WTC11 (cell line): ENCODE data around the gene ZNF354C. TPM values are rescaled to one million over a fixed set of nuclear protein-coding genes. Genes with fewer than 3 reads are reported as not detected.

Experiments used
- ATAC-seq: fragments of 200-7000 bp; cut with Tn5 transposase; 2 replicates; pipeline ENCODE4 v1.10.0; 2021; ENCODE audit warnings: mild to moderate bottlenecking, moderate library complexity
- CTCF ChIA-PET: fragments of 300-600 bp; sonication (Branson Sonifier 250); formaldehyde crosslinking; loops from one replicate; lab custom pipeline; 2021; ENCODE audit warnings: antibody characterized with exemption; lab: Charles Lee
- POLR2A ChIA-PET: fragments of 350-600 bp; sonication (Branson Sonifier 250); formaldehyde crosslinking; loops from one replicate; lab custom pipeline; 2021; ENCODE audit warnings: antibody characterized with exemption; lab: Charles Lee
- DNase-seq: peaks from one replicate; pipeline ENCODE4 v3.0.0; 2021; ENCODE audit warnings: low spot score
- H3K27ac Mint-ChIP-seq: 2 replicates; pipeline ENCODE4 v1.8.0; 2021; ENCODE audit warnings: mixed read lengths
- H3K27me3 Mint-ChIP-seq: 2 replicates; pipeline ENCODE4 v1.8.0; 2021; ENCODE audit warnings: low read depth, mild to moderate bottlenecking, moderate library complexity, mixed read lengths
- H3K36me3 Mint-ChIP-seq: 2 replicates; pipeline ENCODE4 v1.8.0; 2021; ENCODE audit warnings: mixed read lengths
- H3K4me1 Mint-ChIP-seq: 2 replicates; pipeline ENCODE4 v1.8.0; 2022; ENCODE audit warnings: mixed read lengths
- H3K4me3 Mint-ChIP-seq: 2 replicates; pipeline ENCODE4 v1.8.0; 2021; ENCODE audit warnings: mild to moderate bottlenecking, moderate library complexity, mixed read lengths
- H3K9me3 Mint-ChIP-seq: 2 replicates; pipeline ENCODE4 v1.8.0; 2021; ENCODE audit warnings: mixed read lengths
- AR ChIP-seq: fragments of 250-450 bp; sonication (Bioruptor Pico); IDR thresholded peaks from 2 replicates; pipeline ENCODE4 v1.9.0; 2021; ENCODE audit warnings: mild to moderate bottlenecking
- ARID4B ChIP-seq: sonication (generic); formaldehyde crosslinking; IDR thresholded peaks from 2 replicates; pipeline ENCODE4 v1.8.0; 2023; ENCODE audit warnings: missing genetic modification reagents, mild to moderate bottlenecking, borderline replicate concordance
- FOXK1 ChIP-seq: sonication (generic); formaldehyde crosslinking; IDR thresholded peaks from 2 replicates; pipeline ENCODE4 v1.8.0; 2022; ENCODE audit warnings: mild to moderate bottlenecking, moderate library complexity, missing genetic modification reagents
- GTF2I ChIP-seq: fragments of 250-450 bp; sonication (Bioruptor Pico); conservative IDR thresholded peaks from 2 replicates; pipeline ENCODE4 v1.4.0; 2021; ENCODE audit warnings: mild to moderate bottlenecking
- HMGA2 ChIP-seq: fragments of 250-450 bp; sonication (Bioruptor Pico); IDR thresholded peaks from 2 replicates; pipeline ENCODE4 v1.4.0; 2021; ENCODE audit warnings: mild to moderate bottlenecking, moderate library complexity
- JUN ChIP-seq: sonication (generic); formaldehyde crosslinking; IDR thresholded peaks from 2 replicates; pipeline ENCODE4 v1.8.0; 2023; ENCODE audit warnings: mild to moderate bottlenecking, missing genetic modification reagents
- MAX ChIP-seq: sonication (generic); formaldehyde crosslinking; IDR thresholded peaks from 2 replicates; pipeline ENCODE4 v1.8.0; 2022; ENCODE audit warnings: mild to moderate bottlenecking, missing genetic modification reagents
- MYBL2 ChIP-seq: sonication (generic); formaldehyde crosslinking; IDR thresholded peaks from 2 replicates; pipeline ENCODE4 v1.8.1; 2023; ENCODE audit warnings: mild to moderate bottlenecking, moderate library complexity, missing genetic modification reagents
- NFE2L1 ChIP-seq: sonication (generic); formaldehyde crosslinking; IDR thresholded peaks from 2 replicates; pipeline ENCODE4 v1.8.1; 2023; ENCODE audit warnings: missing genetic modification reagents
- NR1H2 ChIP-seq: sonication (generic); formaldehyde crosslinking; IDR thresholded peaks from 2 replicates; pipeline ENCODE4 v1.9.0; 2021; ENCODE audit warnings: mild to moderate bottlenecking, moderate library complexity, missing genetic modification reagents
- NR3C1 ChIP-seq: sonication (generic); formaldehyde crosslinking; conservative IDR thresholded peaks from 2 replicates; pipeline ENCODE4 v1.8.1; 2023; ENCODE audit warnings: low read depth, mild to moderate bottlenecking, missing genetic modification reagents
- PRDM15 ChIP-seq: sonication (generic); formaldehyde crosslinking; IDR thresholded peaks from 2 replicates; pipeline ENCODE4 v1.8.0; 2022; ENCODE audit warnings: missing genetic modification reagents
- PRRX2 ChIP-seq: fragments of 250-450 bp; sonication (Bioruptor Pico); IDR thresholded peaks from 2 replicates; pipeline ENCODE4 v1.8.0; 2021; ENCODE audit warnings: mild to moderate bottlenecking
- SMAD3 ChIP-seq: sonication (generic); formaldehyde crosslinking; IDR thresholded peaks from 2 replicates; pipeline ENCODE4 v1.8.0; 2022; ENCODE audit warnings: missing genetic modification reagents, mild to moderate bottlenecking, borderline replicate concordance
- SOX15 ChIP-seq: fragments of 250-450 bp; sonication (Bioruptor Pico); IDR thresholded peaks from 2 replicates; pipeline ENCODE4 v1.9.0; 2021; ENCODE audit warnings: mild to moderate bottlenecking
- SP1 ChIP-seq: sonication (generic); formaldehyde crosslinking; conservative IDR thresholded peaks from 2 replicates; pipeline ENCODE4 v1.8.1; 2022; ENCODE audit warnings: missing genetic modification reagents
- USF1 ChIP-seq: sonication (generic); formaldehyde crosslinking; IDR thresholded peaks from 2 replicates; pipeline ENCODE4 v1.8.0; 2022; ENCODE audit warnings: mild to moderate bottlenecking, missing genetic modification reagents
- ZNF281 ChIP-seq: sonication (generic); formaldehyde crosslinking; IDR thresholded peaks from 2 replicates; pipeline ENCODE4 v1.8.0; 2023; ENCODE audit warnings: mild to moderate bottlenecking, missing genetic modification reagents
- ZNF512 ChIP-seq: sonication (generic); formaldehyde crosslinking; IDR thresholded peaks from 2 replicates; pipeline ENCODE4 v1.8.1; 2022; ENCODE audit warnings: missing genetic modification reagents, borderline replicate concordance
- total RNA-seq: library from RNA; stranded (reverse); gene quantifications from 3 replicates; pipeline ENCODE4 v1.2.3, GENCODE V29; 2021

ZNF354C gene
- total RNA-seq, 1 experiment from 2014 or later: 7.9 TPM

- no peak for TF ChIP-seq JUN
Observed at GRCh38 chr5:179122411-179123108, 62.4 kb downstream of the ZNF354C start (continued).

- ChIA-PET CTCF (no interaction called here), POLR2A (no interaction called here)
- DNase-seq (no peak), ATAC-seq (no peak)
- no peaks in the 10 kb centered on the region for H3K9me3 Mint-ChIP-seq
- no peaks in the 10 kb centered on the region for H3K4me1 Mint-ChIP-seq
- no peaks in the 10 kb centered on the region for H3K27me3 Mint-ChIP-seq
- H3K27ac Mint-ChIP-seq: no peak overlapping the region
- no peaks in the 10 kb centered on the region for H3K36me3 Mint-ChIP-seq
- no peak overlapping the region for H3K4me3 Mint-ChIP-seq
- no peak for TF ChIP-seq AR (CRISPR knock-in tag)
- TF ChIP-seq PRDM15 (CRISPR knock-in tag): no peak
- TF ChIP-seq SMAD3: no peak
- no peak for TF ChIP-seq FOXK1 (CRISPR knock-in tag)
- no peak for TF ChIP-seq NFE2L1 (CRISPR knock-in tag)
- no peak for TF ChIP-seq MAX (CRISPR knock-in tag)
- no peak for TF ChIP-seq GTF2I
- no peak for TF ChIP-seq SP1
- TF ChIP-seq HMGA2 (CRISPR knock-in tag): no peak
- TF ChIP-seq PRRX2: no peak
- TF ChIP-seq ARID4B (CRISPR knock-in tag): no peak
- no peak for TF ChIP-seq NR3C1 (CRISPR knock-in tag)
- TF ChIP-seq MYBL2 (CRISPR knock-in tag): no peak
- no peak for TF ChIP-seq USF1 (CRISPR knock-in tag)
- no peak for TF ChIP-seq ZNF281
- TF ChIP-seq NR1H2: no peak
- no peak for TF ChIP-seq ZNF512
- no peak for TF ChIP-seq SOX15
Observed at GRCh38 chr5:179123109-179123426, 62.9 kb downstream of the ZNF354C start.
